Nephron progenitor cell (in vitro differentiated cells): ENCODE results near the gene RPL35A.

Experiments used
- DNase-seq: peaks from one replicate; pipeline ENCODE4 v3.0.0; 2021
- H3K27ac Mint-ChIP-seq: 2 replicates; pipeline ENCODE4 v1.8.0; 2021; ENCODE audit warnings: mild to moderate bottlenecking, moderate library complexity, mixed read lengths
- H3K27me3 Mint-ChIP-seq: 2 replicates; pipeline ENCODE4 v1.8.0; 2021; ENCODE audit warnings: mild to moderate bottlenecking, low read depth, mixed read lengths; ENCODE audit not compliant: poor library complexity
- H3K36me3 Mint-ChIP-seq: 2 replicates; pipeline ENCODE4 v1.8.0; 2021; ENCODE audit warnings: low read depth, mixed read lengths
- H3K4me1 Mint-ChIP-seq: 2 replicates; pipeline ENCODE4 v1.8.0; 2021; ENCODE audit warnings: mixed read lengths
- H3K4me3 Mint-ChIP-seq: 2 replicates; pipeline ENCODE4 v1.8.0; 2021; ENCODE audit warnings: mild to moderate bottlenecking, moderate library complexity, mixed read lengths
- H3K9me3 Mint-ChIP-seq: 2 replicates; pipeline ENCODE4 v1.8.0; 2021; ENCODE audit warnings: mild to moderate bottlenecking, moderate library complexity, mixed read lengths
- TF ChIP-seq, protein P1 (sequence below): fragments of 200-600 bp; sonication (generic); IDR thresholded peaks from 2 replicates; pipeline ENCODE4 v1.5.0; 2021; ENCODE audit warnings: antibody characterized with exemption

The RPL35A gene

DNA sequence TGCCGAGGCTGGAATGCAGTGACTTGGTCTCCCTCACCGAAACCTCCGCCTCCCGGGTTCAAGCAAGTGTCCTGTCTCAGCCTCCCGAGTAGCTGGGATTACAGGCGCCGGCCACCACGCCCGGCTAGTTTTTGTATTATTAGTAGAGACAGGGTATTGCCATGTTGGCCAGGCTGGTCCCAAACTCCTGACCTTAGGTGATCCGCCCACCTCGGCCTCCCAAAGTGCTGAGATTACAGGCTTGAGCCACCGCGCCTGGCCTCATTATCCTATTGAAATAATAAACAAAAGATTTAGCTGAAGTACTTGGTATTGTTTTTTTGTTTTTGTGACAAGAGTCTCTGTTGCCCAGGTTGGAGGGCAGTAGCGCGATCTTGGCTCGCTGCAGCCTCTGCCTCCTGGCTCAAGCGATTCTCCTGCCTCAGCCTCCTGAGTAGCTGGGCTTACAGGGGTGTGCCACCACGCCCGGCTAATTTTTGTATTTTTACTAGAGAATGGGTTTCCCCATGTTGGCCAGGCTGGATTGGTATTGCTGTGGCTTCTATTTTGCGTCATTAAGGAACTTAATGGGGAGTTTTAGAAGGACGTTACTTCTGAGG is 1.5 kb downstream of the RPL35A start:
- H3K4me3 Mint-ChIP-seq, result peak overlapping the region; percentile 98
- TF ChIP-seq, protein P1, sequence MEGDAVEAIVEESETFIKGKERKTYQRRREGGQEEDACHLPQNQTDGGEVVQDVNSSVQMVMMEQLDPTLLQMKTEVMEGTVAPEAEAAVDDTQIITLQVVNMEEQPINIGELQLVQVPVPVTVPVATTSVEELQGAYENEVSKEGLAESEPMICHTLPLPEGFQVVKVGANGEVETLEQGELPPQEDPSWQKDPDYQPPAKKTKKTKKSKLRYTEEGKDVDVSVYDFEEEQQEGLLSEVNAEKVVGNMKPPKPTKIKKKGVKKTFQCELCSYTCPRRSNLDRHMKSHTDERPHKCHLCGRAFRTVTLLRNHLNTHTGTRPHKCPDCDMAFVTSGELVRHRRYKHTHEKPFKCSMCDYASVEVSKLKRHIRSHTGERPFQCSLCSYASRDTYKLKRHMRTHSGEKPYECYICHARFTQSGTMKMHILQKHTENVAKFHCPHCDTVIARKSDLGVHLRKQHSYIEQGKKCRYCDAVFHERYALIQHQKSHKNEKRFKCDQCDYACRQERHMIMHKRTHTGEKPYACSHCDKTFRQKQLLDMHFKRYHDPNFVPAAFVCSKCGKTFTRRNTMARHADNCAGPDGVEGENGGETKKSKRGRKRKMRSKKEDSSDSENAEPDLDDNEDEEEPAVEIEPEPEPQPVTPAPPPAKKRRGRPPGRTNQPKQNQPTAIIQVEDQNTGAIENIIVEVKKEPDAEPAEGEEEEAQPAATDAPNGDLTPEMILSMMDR, result no peak
- DNase-seq, result no peak
- peaks cover 10% of the 10 kb centered on the region for H3K27me3 Mint-ChIP-seq
- peaks cover 40% of the 10 kb centered on the region for H3K4me1 Mint-ChIP-seq
- no peaks in the 10 kb centered on the region for H3K9me3 Mint-ChIP-seq
- peaks cover 51% of the 10 kb centered on the region for H3K36me3 Mint-ChIP-seq
- peak overlapping the region; percentile 100 for H3K27ac Mint-ChIP-seq

- H3K36me3 Mint-ChIP-seq, result peaks cover 51% of the 10 kb centered on the region
- no peak for DNase-seq
- peak overlapping the region; percentile 98 for H3K4me3 Mint-ChIP-seq
- peaks cover 5% of the 10 kb centered on the region for H3K27me3 Mint-ChIP-seq
- H3K9me3 Mint-ChIP-seq, result no peaks in the 10 kb centered on the region
- TF ChIP-seq, protein P1, result no peak
- H3K4me1 Mint-ChIP-seq, result peaks cover 46% of the 10 kb centered on the region
- no peak overlapping the region for H3K27ac Mint-ChIP-seq
These were observed 2.5 kb downstream of the RPL35A start for GRCh38 chr3:197952440-197952839.

DNA sequence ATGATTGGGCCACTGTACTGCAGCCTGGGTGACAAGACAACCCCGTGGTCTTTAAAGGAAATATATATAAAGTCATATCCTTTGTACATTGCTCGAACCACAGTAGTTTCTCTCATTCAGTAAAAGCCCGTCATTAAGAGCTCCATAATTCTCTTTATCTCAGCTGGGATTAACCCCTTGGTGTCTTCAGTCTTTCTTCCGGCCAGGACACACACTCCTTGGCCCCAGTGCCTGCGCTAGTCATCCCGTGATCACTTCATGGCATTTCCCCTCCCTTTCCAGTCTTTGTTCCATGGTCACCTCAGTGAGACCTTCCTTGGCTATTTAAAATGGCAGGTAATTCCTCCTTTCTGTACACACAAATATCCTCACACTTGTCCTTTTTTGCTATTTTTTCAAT is 3.3 kb downstream of the RPL35A start:
- peaks cover 53% of the 10 kb centered on the region for H3K4me1 Mint-ChIP-seq
- no peak for DNase-seq
- no peaks in the 10 kb centered on the region for H3K9me3 Mint-ChIP-seq
- peak overlapping the region; percentile 62 for H3K27ac Mint-ChIP-seq
- TF ChIP-seq, protein P1, result no peak
- no peaks in the 10 kb centered on the region for H3K27me3 Mint-ChIP-seq
- peaks cover 51% of the 10 kb centered on the region for H3K36me3 Mint-ChIP-seq
- peak overlapping the region; percentile 46 for H3K4me3 Mint-ChIP-seq

DNA sequence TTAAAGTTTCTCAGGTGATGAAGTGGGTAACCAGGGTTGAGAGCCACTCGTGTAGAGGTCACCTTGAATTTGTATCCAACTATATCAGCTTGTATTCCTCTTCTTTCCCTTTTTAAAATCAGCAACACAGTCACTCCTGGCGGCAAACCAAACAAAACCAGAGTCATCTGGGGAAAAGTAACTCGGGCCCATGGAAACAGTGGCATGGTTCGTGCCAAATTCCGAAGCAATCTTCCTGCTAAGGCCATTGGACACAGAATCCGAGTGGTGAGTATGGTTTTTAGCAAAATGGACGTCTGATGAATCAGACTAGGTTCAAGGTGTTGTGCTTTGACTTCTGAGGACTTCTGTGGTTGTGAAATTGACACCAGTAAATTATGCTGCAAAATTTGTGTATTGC is 3.9 kb downstream of the RPL35A start:
- H3K9me3 Mint-ChIP-seq, result no peaks in the 10 kb centered on the region
- DNase-seq, result no peak
- H3K27me3 Mint-ChIP-seq, result no peaks in the 10 kb centered on the region
- H3K4me3 Mint-ChIP-seq, result peak overlapping the region; percentile 46
- H3K36me3 Mint-ChIP-seq, result peaks cover 51% of the 10 kb centered on the region
- H3K27ac Mint-ChIP-seq, result peak overlapping the region; percentile 62
- TF ChIP-seq, protein P1, result no peak
- H3K4me1 Mint-ChIP-seq, result peaks cover 55% of the 10 kb centered on the region

DNA sequence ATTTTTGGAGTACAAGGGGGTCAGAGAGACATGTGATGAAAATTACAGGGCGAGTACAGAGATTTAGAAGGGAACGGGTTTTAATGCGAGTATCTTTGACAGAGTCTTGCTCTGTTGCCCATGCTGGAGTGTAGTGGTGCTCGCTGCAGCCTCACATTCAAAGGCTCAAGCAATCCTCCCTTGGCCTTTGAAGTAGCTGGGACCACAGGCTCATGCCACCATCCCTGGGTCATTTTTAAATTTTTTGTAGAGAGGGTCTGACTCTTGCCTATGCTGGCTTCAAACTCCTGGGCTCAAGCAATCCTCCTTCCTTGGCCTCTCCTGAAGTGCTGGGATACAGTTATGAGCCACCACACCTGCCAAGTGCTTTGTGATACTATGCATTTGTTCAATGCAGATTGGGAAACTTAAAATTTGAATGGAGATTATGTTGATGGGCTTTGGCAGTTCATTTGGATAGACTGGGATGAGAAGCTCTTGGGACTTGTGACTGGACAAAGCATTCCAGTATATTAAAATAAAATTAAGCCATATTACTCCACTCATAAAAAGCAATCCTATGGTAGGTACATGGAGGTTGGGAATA is 6.0 kb downstream of the RPL35A start:
- DNase-seq, result no peak
- peaks cover 4% of the 10 kb centered on the region for H3K27me3 Mint-ChIP-seq
- peak overlapping the region; percentile 71 for H3K27ac Mint-ChIP-seq
- H3K4me3 Mint-ChIP-seq, result no peak overlapping the region
- H3K36me3 Mint-ChIP-seq, result peaks cover 47% of the 10 kb centered on the region
- TF ChIP-seq, protein P1, result no peak
- H3K4me1 Mint-ChIP-seq, result peaks cover 56% of the 10 kb centered on the region
- no peaks in the 10 kb centered on the region for H3K9me3 Mint-ChIP-seq

DNA sequence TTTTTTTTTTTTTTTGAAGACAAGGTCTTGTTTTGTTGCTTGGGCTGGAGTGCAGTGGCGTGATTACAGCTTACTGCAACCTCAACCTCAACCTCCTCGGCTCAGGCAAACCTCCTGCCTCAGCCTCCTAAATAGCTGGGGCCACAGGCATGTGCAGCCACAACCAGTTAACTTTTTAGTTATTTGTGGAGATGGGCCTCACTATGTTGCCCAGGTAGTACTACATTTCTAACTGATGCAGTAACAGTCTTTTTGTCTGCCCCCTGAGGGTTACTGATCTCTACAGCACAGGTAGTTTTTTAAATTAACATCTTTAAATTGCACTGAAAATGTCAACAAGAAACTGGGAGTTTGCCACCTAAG is 6.6 kb downstream of the RPL35A start:
- Mint-ChIP-seq H3K27ac (peak overlapping the region; percentile 74), H3K4me3 (no peak overlapping the region), H3K27me3 (peaks cover 7% of the 10 kb centered on the region), H3K9me3 (no peaks in the 10 kb centered on the region), H3K36me3 (peaks cover 42% of the 10 kb centered on the region), H3K4me1 (peaks cover 56% of the 10 kb centered on the region)
- DNase-seq, result no peak
- TF ChIP-seq, protein P1, result no peak
